ENCODE data around the gene CALN1. TPM values are rescaled to one million over a fixed set of nuclear protein-coding genes. Genes with fewer than 3 reads are reported as not detected.

CALN1 gene
- total and polyA plus RNA-seq, 2 of the 8 experiments (the other 6 are each of a cell fraction or from before 2014, with no cell fraction given), result 6.4 to 15.2 TPM

GRCh38 chr7:72156671-72157070 is 255.5 kb downstream of the CALN1 start:
- Histone ChIP-seq H3K27me3 (replicated peaks in 1 of 4; ENCODE audit: control insufficient read depth in 3 of 4, extremely low read depth in 1 of 4, insufficient read depth in 3 of 4, low read length in 3 of 4) (no peaks in the 10 kb centered on the region), H3K4me2 (ENCODE audit: insufficient read depth in 1 of 2, low read depth in 2 of 2, low read length in 2 of 2) (no peak overlapping the region), H2BK12ac (ENCODE audit: low read depth, low read length) (no peak overlapping the region), H3K4me1 (replicated peaks in 1 of 4; ENCODE audit: control insufficient read depth in 3 of 4, insufficient read depth in 4 of 4, low read length in 3 of 4) (no peaks in the 10 kb centered on the region), H4K8ac (ENCODE audit: extremely low read depth, insufficient read depth, low read length) (no peak overlapping the region), H3K36me3 (ENCODE audit: control insufficient read depth in 2 of 4, insufficient read depth in 4 of 4, low read length in 3 of 4) (no peaks in the 10 kb centered on the region), H3K9me3 (ENCODE audit: insufficient read depth in 2 of 2, low read depth in 1 of 2, low read length in 1 of 2) (no peaks in the 10 kb centered on the region), H3K18ac (ENCODE audit: extremely low read depth, low read length) (no peak overlapping the region), H2BK20ac (ENCODE audit: low read length) (no peak overlapping the region), H3K79me2 (ENCODE audit: control insufficient read depth in 1 of 2, insufficient read depth in 2 of 2, low read length in 2 of 2) (no peaks in the 10 kb centered on the region), H3K4ac (replicated peaks; ENCODE audit: insufficient read length, low read depth, low read length) (no peak overlapping the region), H2AK5ac (ENCODE audit: low read depth, low read length) (no peak overlapping the region), H2BK120ac (replicated peaks; ENCODE audit: low read depth, low read length) (no peak overlapping the region), H3K9ac (replicated peaks in 1 of 4; ENCODE audit: extremely low read depth in 1 of 4, low read depth in 3 of 4, low read length in 3 of 4) (no peak overlapping the region), H3K79me1 (ENCODE audit: low read depth, low read length) (peaks cover 3% of the 10 kb centered on the region; the same call in 1 of the 2 replicates), H3K14ac (ENCODE audit: insufficient read length) (no peak overlapping the region), H3K27ac (ENCODE audit: low read depth, low read length) (no peak overlapping the region), H4K20me1 (replicated peaks in 1 of 2; ENCODE audit: control insufficient read depth in 1 of 2, insufficient read depth in 2 of 2, low read length in 2 of 2) (no peaks in the 10 kb centered on the region), H3K56ac (replicated peaks; ENCODE audit: insufficient read length, low read depth, low read length) (no peak overlapping the region), H2BK15ac (ENCODE audit: low read length) (no peak overlapping the region), H2AFZ (ENCODE audit: low read length) (no peak overlapping the region), H3K23me2 (ENCODE audit: low read depth, low read length) (no peaks in the 10 kb centered on the region), H3K4me3 (ENCODE audit: extremely low read depth in 1 of 4, insufficient read depth in 2 of 4, low read depth in 3 of 4, low read length in 4 of 4) (no peak overlapping the region), H2BK5ac (ENCODE audit: low read depth, low read length) (no peak overlapping the region), H3K23ac (ENCODE audit: insufficient read length) (no peak overlapping the region), H4K5ac (ENCODE audit: insufficient read length, low read depth, low read length) (no peak overlapping the region), H4K91ac (replicated peaks; ENCODE audit: insufficient read length, low read length) (no peak overlapping the region)
- ChIA-PET POLR2A (ENCODE audit: partially characterized antibody) (no interaction called here), CTCF (ENCODE audit: partially characterized antibody) (interaction anchor here (0.6 kb wide), 1 partner anchor 177 kb away, joined by 3 read pairs; no protein-coding TSS in a partner anchor)
- FAIRE-seq, result no peak
- WGBS, 2 experiments (ENCODE audit: extremely low coverage in 1 of 2, insufficient coverage in 1 of 2, insufficient read length in 1 of 2, insufficient replicate concordance in 2 of 2, low coverage in 1 of 2, low lambda C conversion rate in 2 of 2, missing lambda C conversion rate in 1 of 2), result 80% methylated on average over 3 of the region's 3 CpGs; no CpG with 5 or more reads in 1 of the 2 experiments
- DNase-seq (ENCODE audit: low read depth in 1 of 2, low spot score in 2 of 2), result no peak
- TF ChIP-seq CTBP2 (IDR thresholded peaks at IDR 0.05; ENCODE audit: borderline replicate concordance, insufficient read depth, insufficient read length, low read length), result no peak
- TF ChIP-seq SP2 (IDR thresholded peaks at IDR 0.05; ENCODE audit: low read length), result no peak
- TF ChIP-seq EZH2 (IDR thresholded peaks at IDR 0.05; ENCODE audit: low read depth, low read length, severe bottlenecking), result no peak
- no peak for TF ChIP-seq PHF8 (conservative IDR thresholded peaks at IDR 0.05; ENCODE audit: low read depth, low read length)
- TF ChIP-seq RAD21 (IDR thresholded peaks at IDR 0.05 in 1 of 2, conservative IDR thresholded peaks at IDR 0.05 in 1 of 2; ENCODE audit: low read depth in 2 of 2, low read length in 2 of 2), result no peak
- TF ChIP-seq SIRT6 (IDR thresholded peaks at IDR 0.05; ENCODE audit: low read length), result no peak
- no peak for TF ChIP-seq TBP (IDR thresholded peaks at IDR 0.05; ENCODE audit: low read depth, low read length)
- no peak for TF ChIP-seq MAX (IDR thresholded peaks at IDR 0.05)
- no peak for TF ChIP-seq NANOG (IDR thresholded peaks at IDR 0.05; ENCODE audit: insufficient read depth, low read depth, low read length, poor library complexity, severe bottlenecking)
- TF ChIP-seq CBX8 (IDR thresholded peaks at IDR 0.05; ENCODE audit: borderline replicate concordance, low read depth, low read length), result no peak
- TF ChIP-seq RBBP5 (IDR thresholded peaks at IDR 0.05; ENCODE audit: borderline replicate concordance, low read depth, low read length), result no peak
- no peak for TF ChIP-seq TAF1 (IDR thresholded peaks at IDR 0.05; ENCODE audit: low read depth, low read length)

Data from H1 (cell line).